B cell (primary cell): ENCODE data around the gene PISD. TPM values are rescaled to one million over a fixed set of nuclear protein-coding genes. Genes with fewer than 3 reads are reported as not detected.

Experiments used
- ATAC-seq: fragments of 200-7000 bp; cut with Tn5 transposase; one replicate; pipeline ENCODE4 v1.10.0; 2021; ENCODE audit warnings: low read depth, mild to moderate bottlenecking, moderate number of reproducible peaks, moderate library complexity
- CTCF ChIA-PET: fragments of 350-600 bp; sonication (Branson Sonifier 250); formaldehyde crosslinking; loops from one replicate; lab custom pipeline; 2021; ENCODE audit warnings: antibody characterized with exemption, inconsistent platforms; lab: Charles Lee
- POLR2A ChIA-PET: fragments of 350-600 bp; sonication (Branson Sonifier 250); formaldehyde crosslinking; loops from one replicate; lab custom pipeline; 2021; ENCODE audit warnings: antibody characterized with exemption; lab: Charles Lee
- DNase-seq: peaks from one replicate; pipeline ENCODE4 v3.0.0; 2013
- H2AFZ ChIP-seq: 2 replicates; pipeline ENCODE4 v1.6.1; 2012; ENCODE audit warnings: mild to moderate bottlenecking, low read depth, low read length; ENCODE audit not compliant: insufficient read depth, poor library complexity, severe bottlenecking
- H3K27ac ChIP-seq, 2 donors: 1 replicate in 1 of 2; 2 replicates in 1 of 2; pipeline ENCODE4 v1.5.1; 2012 to 2013; ENCODE audit warnings: low read length in 2 of 2, mild to moderate bottlenecking in 2 of 2, moderate library complexity in 1 of 2
- H3K27me3 ChIP-seq, 4 experiments: fragments of 200-600 bp in 1 of 4; sonication (generic) in 1 of 4; replicated peaks in 1 of 4; 1 replicate in 2 of 4; 2 replicates in 2 of 4; pipeline versions ENCODE4 v1.6.1 to v1.7.0; 2013 to 2016; ENCODE audit warnings: low read length in 3 of 4, mild to moderate bottlenecking in 2 of 4, mixed read lengths in 1 of 4, moderate library complexity in 1 of 4; ENCODE audit not compliant: insufficient read depth in 4 of 4, control insufficient read depth in 3 of 4; ENCODE audit errors: control extremely low read depth in 1 of 4
- H3K36me3 ChIP-seq, 2 experiments: replicated peaks in 1 of 2; 1 replicate in 1 of 2; 2 replicates in 1 of 2; pipeline versions ENCODE4 v1.6.1 to v1.7.1; 2013; ENCODE audit warnings: low read length in 1 of 2; ENCODE audit not compliant: insufficient read depth in 2 of 2, control insufficient read depth in 1 of 2; ENCODE audit errors: control extremely low read depth in 1 of 2, extremely low read depth in 1 of 2
- H3K4me1 ChIP-seq, 2 donors: fragments of 200-600 bp in 1 of 2; sonication (generic) in 1 of 2; 1 replicate in 1 of 2; 2 replicates in 1 of 2; pipeline versions ENCODE4 v1.5.1 to v1.6.1; 2013 to 2017; ENCODE audit warnings: low read length in 2 of 2; ENCODE audit not compliant: control insufficient read depth in 2 of 2, insufficient read depth in 2 of 2
- H3K4me2 ChIP-seq: replicated peaks from 2 replicates; pipeline ENCODE3; 2012; ENCODE audit warnings: mild to moderate bottlenecking, low read depth, low read length; ENCODE audit not compliant: poor library complexity, severe bottlenecking
- H3K4me3 ChIP-seq, 5 experiments: fragments of 200-600 bp in 1 of 5; sonication (generic) in 1 of 5; 1 replicate in 3 of 5; 2 replicates in 2 of 5; pipeline versions ENCODE4 v1.5.1 to v1.7.0; 2011 to 2016; ENCODE audit warnings: low read length in 4 of 5, mild to moderate bottlenecking in 4 of 5, low read depth in 2 of 5, control low read depth in 1 of 5, moderate library complexity in 1 of 5; ENCODE audit not compliant: insufficient read depth in 1 of 5; ENCODE audit errors: control extremely low read depth in 1 of 5, extremely low read depth in 1 of 5
- H3K79me2 ChIP-seq: fragments of 200-600 bp; sonication (generic); one replicate; pipeline ENCODE4 v1.6.0; 2016; ENCODE audit warnings: low read length; ENCODE audit not compliant: control insufficient read depth, insufficient read depth
- H3K9ac ChIP-seq: fragments of 200-600 bp; sonication (generic); 2 replicates; pipeline ENCODE4 v1.6.1; 2017; ENCODE audit warnings: mild to moderate bottlenecking, low read length, moderate library complexity
- H3K9me3 ChIP-seq, 3 donors: one replicate each; pipeline versions ENCODE4 v1.6.1 to v1.7.1; 2013; ENCODE audit warnings: low read length in 2 of 3; ENCODE audit not compliant: control insufficient read depth in 2 of 3, insufficient read depth in 1 of 3; ENCODE audit errors: control extremely low read depth in 1 of 3
- H4K20me1 ChIP-seq: 2 replicates; pipeline ENCODE4 v1.6.0; 2012; ENCODE audit warnings: mild to moderate bottlenecking, low read length; ENCODE audit not compliant: insufficient read depth, control insufficient read depth, poor library complexity, severe bottlenecking
- H3K27ac Mint-ChIP-seq: one replicate; pipeline ENCODE4 v1.8.0; 2021; ENCODE audit warnings: mixed read lengths
- H3K27me3 Mint-ChIP-seq: one replicate; pipeline ENCODE4 v1.8.0; 2021; ENCODE audit warnings: mixed read lengths
- H3K4me1 Mint-ChIP-seq: one replicate; pipeline ENCODE4 v1.8.0; 2021; ENCODE audit warnings: mixed read lengths
- H3K4me3 Mint-ChIP-seq: one replicate; pipeline ENCODE4 v1.8.0; 2021; ENCODE audit warnings: mixed read lengths
- H3K9me3 Mint-ChIP-seq: one replicate; pipeline ENCODE4 v1.8.0; 2022; ENCODE audit warnings: mixed read lengths; ENCODE audit not compliant: insufficient read depth
- CTCF ChIP-seq: fragments of 200-600 bp; IDR thresholded peaks from one replicate; pipeline ENCODE4 v1.8.0; 2022; ENCODE audit warnings: antibody characterized with exemption, mild to moderate bottlenecking
- EZH2 ChIP-seq: IDR thresholded peaks from 2 replicates; pipeline ENCODE4 v1.6.1; 2012; ENCODE audit warnings: borderline replicate concordance, low read depth, mild to moderate bottlenecking, moderate library complexity, low read length; ENCODE audit not compliant: insufficient read depth, poor library complexity, severe bottlenecking
- WGBS: methylation state at CpG from one replicate; pipeline ENCODE4 v1.1.5; 2013; ENCODE audit warnings: missing lambda C conversion rate; ENCODE audit not compliant: insufficient coverage; 5-methylcytosine and 5-hydroxymethylcytosine counted together
- intact Hi-C: fragments of 100-400 bp; cut with micrococcal nuclease; formaldehyde crosslinking; loops from one replicate; pipeline ENCODE4 v1.10.0; 2022
- polyA plus RNA-seq: library from polyadenylated mRNA; depleted of rRNA; stranded (reverse); fragments of >200 nt; gene quantifications from 2 replicates; pipeline ENCODE4 v1.2.3, GENCODE V29; 2012
- total RNA-seq, 2 donors: library from RNA; stranded (reverse); fragments of 120-200 nt in 1 of 2; gene quantifications; 1 replicate in 1 of 2; 2 replicates in 1 of 2; pipeline versions ENCODE4 v1.2.3 to v1.2.4, GENCODE V29; 2013 to 2022

Gene PISD
- total and polyA plus RNA-seq, 2 donors (not counting 1 experiment from before 2014, with no cell fraction given), result 35.6 to 52.5 TPM

- ChIA-PET POLR2A (no interaction called here), CTCF (interaction anchor here (0.5 kb wide), 1 partner anchor 42 kb away, joined by 3 read pairs; no protein-coding TSS in a partner anchor)
- no peak overlapping the region for H2AFZ ChIP-seq
These were observed 59.6 kb downstream of the PISD start for GRCh38 chr22:31602259-31602952.

More at GRCh38 chr22:31602259-31602952, 59.6 kb downstream of the PISD start:
- Mint-ChIP-seq H3K4me1 (no peaks in the 10 kb centered on the region), H3K27ac (no peak overlapping the region), H3K4me3 (no peak overlapping the region), H3K9me3 (no peaks in the 10 kb centered on the region), H3K27me3 (no peaks in the 10 kb centered on the region)
- Histone ChIP-seq H3K4me3 (no peak overlapping the region), H3K9ac (no peak overlapping the region), H3K4me1 (no peaks in the 10 kb centered on the region), H3K36me3 (peaks cover 0 to 37% of the 10 kb centered on the region in 2 experiments), H3K9me3 (no peaks in the 10 kb centered on the region), H3K27me3 (no peaks in the 10 kb centered on the region), H3K4me2 (no peak overlapping the region), H3K79me2 (no peaks in the 10 kb centered on the region), H4K20me1 (no peaks in the 10 kb centered on the region), H3K27ac (no peak overlapping the region)
- ATAC-seq (no peak), DNase-seq (no peak)
- WGBS, result 95% methylated on average over 11 of the region's 11 CpGs
- intact Hi-C loops, result no loop called here
- TF ChIP-seq EZH2 (no peak), CTCF (no peak)
